SH-SY5Y (cell line): ENCODE measurements around the gene CCL17.

ENCODE experiments used
- GATA2 ChIP-seq: IDR thresholded peaks from 2 replicates; pipeline ENCODE4 v1.6.1; 2011; ENCODE audit warnings: mild to moderate bottlenecking, low read depth, low read length
- GATA3 ChIP-seq: IDR thresholded peaks from 2 replicates; pipeline ENCODE4 v1.6.1; 2011; ENCODE audit warnings: low read depth, mild to moderate bottlenecking, low read length, moderate library complexity

DNA sequence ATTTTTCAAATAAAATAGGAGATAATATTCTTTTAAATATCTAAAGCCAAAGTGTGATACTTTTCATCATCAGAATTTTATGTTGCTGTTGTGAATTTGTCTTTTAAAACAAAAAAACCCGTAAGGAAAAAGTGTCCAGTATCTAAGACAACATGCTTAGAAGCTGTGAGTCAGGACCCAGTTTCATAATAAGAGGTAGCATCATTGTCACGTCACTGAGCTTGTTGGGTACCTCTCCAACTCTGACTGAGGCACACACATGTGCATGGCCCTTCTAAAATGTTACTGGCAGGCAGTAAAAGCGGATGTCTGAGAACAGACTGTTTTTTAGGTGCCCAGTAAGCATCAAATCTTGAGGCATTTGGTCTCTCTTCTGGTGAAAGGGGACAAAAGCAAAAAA is 40.1 kb downstream of the CCL17 start:
- TF ChIP-seq GATA2 (no peak), GATA3 (no peak)
